Cardiac muscle cell (in vitro differentiated cells and primary cell): ENCODE results near the gene RNF180. TPM values are rescaled to one million over a fixed set of nuclear protein-coding genes. Genes with fewer than 3 reads are reported as not detected.

ENCODE experiments used
- DNase-seq, 2 donors: peaks; one replicate each; pipeline versions ENCODE4 v3.0.0 to v3.0.0-alpha.2; 2010 to 2017; ENCODE audit warnings: low read depth in 1 of 2, low spot score in 1 of 2
- H3K27ac ChIP-seq: fragments of 200-600 bp; sonication (generic); 2 replicates; pipeline ENCODE4 v1.5.1; 2016
- H3K27me3 ChIP-seq: fragments of 200-600 bp; sonication (generic); 2 replicates; pipeline ENCODE4 v1.6.0; 2016; ENCODE audit warnings: control low read depth
- H3K36me3 ChIP-seq: fragments of 200-600 bp; sonication (generic); 2 replicates; pipeline ENCODE4 v1.5.1; 2016; ENCODE audit warnings: control low read depth
- H3K4me1 ChIP-seq: fragments of 200-600 bp; sonication (generic); 2 replicates; pipeline ENCODE4 v1.8.1; 2017; ENCODE audit warnings: low read depth, mild to moderate bottlenecking, mixed run types
- H3K4me3 ChIP-seq: fragments of 200-600 bp; sonication (generic); 2 replicates; pipeline ENCODE4 v1.5.1; 2016; ENCODE audit warnings: mild to moderate bottlenecking
- H3K9me3 ChIP-seq: fragments of 200-600 bp; sonication (generic); 2 replicates; pipeline ENCODE4 v1.5.1; 2017; ENCODE audit warnings: low read depth, mild to moderate bottlenecking, control low read depth
- polyA plus RNA-seq: library from polyadenylated mRNA; unstranded; fragments of >200 nt; fragmentation: Nextera tagmentation; extraction: Ambion mirVana; gene quantifications from 2 replicates; pipeline ENCODE4 v1.2.1, GENCODE V29; 2016
- total RNA-seq: library from RNA; depleted of rRNA; stranded (reverse); fragments of >200 nt; gene quantifications from 2 replicates; pipeline ENCODE4 v1.2.3, GENCODE V29; 2016
- TF ChIP-seq, protein P1 (sequence below): IDR thresholded peaks from 2 replicates; pipeline ENCODE4 v1.5.1; 2012; ENCODE audit warnings: low read depth, mild to moderate bottlenecking, low read length

Gene RNF180
- total and polyA plus RNA-seq, 2 experiments from 2014 or later, result 8.0 to 9.1 TPM

DNA sequence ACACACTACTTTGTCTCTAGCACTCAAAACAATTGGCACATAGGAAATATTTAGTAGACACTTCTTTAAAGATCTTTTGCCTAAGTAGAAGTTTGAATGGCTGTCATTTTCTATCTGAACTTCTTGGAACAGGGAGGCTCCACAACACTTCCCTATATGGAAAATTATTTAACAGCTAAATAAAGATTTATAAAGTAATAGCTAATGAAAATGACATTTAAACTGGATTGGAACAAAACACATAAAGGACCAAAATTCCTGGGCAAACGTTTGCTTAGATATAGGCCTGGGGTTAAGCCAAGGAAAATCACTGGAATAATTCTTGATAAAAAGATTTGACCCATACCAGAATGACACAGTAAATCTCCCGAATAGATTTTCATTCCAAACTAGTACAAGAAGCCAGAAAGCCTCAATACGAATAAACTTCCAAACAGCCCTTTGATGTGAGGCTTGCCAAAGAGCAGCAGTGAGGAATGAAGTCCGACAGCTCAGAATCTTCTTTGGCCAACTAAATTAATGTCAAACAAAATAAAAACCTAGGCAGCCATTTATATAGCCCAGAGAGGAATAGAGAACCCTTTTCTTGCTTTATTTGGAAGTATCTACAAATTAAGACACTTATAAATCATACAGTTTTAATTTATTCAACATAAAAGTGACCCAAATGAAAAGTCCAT lies 20.3 kb upstream of the RNF180 start:
- no peak for DNase-seq
- Histone ChIP-seq H3K36me3 (no peaks in the 10 kb centered on the region), H3K4me3 (no peak overlapping the region)

DNA sequence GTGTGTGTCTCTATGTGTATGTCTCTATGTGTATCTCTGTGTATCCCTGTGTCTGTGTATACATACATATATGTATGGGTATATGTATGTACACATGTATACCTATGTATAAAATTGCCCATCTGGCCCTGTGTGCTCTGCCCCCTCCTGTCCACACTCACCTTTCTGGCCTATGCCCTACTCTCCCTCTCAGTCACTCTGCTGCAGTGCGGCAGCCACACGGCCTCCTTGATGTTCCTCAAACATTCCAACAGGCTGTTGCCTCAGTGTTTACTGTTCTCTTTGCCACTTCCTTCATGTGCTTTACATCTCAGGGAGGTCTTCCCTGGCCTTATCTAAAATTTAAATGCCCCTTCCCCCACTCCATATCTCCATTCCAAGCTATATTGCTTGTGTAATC lies 18.3 kb upstream of the RNF180 start:
- Histone ChIP-seq H3K4me1 (no peaks in the 10 kb centered on the region), H3K9me3 (no peaks in the 10 kb centered on the region), H3K27me3 (no peaks in the 10 kb centered on the region), H3K4me3 (no peak overlapping the region), H3K27ac (no peak overlapping the region), H3K36me3 (no peaks in the 10 kb centered on the region)
- TF ChIP-seq, protein P1, sequence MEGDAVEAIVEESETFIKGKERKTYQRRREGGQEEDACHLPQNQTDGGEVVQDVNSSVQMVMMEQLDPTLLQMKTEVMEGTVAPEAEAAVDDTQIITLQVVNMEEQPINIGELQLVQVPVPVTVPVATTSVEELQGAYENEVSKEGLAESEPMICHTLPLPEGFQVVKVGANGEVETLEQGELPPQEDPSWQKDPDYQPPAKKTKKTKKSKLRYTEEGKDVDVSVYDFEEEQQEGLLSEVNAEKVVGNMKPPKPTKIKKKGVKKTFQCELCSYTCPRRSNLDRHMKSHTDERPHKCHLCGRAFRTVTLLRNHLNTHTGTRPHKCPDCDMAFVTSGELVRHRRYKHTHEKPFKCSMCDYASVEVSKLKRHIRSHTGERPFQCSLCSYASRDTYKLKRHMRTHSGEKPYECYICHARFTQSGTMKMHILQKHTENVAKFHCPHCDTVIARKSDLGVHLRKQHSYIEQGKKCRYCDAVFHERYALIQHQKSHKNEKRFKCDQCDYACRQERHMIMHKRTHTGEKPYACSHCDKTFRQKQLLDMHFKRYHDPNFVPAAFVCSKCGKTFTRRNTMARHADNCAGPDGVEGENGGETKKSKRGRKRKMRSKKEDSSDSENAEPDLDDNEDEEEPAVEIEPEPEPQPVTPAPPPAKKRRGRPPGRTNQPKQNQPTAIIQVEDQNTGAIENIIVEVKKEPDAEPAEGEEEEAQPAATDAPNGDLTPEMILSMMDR, result no peak
- no peak for DNase-seq

More for the DNA sequence above, 20.3 kb upstream of the RNF180 start:
- no peaks in the 10 kb centered on the region for H3K4me1 ChIP-seq
- H3K27me3 ChIP-seq, result no peaks in the 10 kb centered on the region
- H3K9me3 ChIP-seq, result no peaks in the 10 kb centered on the region
- TF ChIP-seq, protein P1, result no peak
- no peak overlapping the region for H3K27ac ChIP-seq

DNA sequence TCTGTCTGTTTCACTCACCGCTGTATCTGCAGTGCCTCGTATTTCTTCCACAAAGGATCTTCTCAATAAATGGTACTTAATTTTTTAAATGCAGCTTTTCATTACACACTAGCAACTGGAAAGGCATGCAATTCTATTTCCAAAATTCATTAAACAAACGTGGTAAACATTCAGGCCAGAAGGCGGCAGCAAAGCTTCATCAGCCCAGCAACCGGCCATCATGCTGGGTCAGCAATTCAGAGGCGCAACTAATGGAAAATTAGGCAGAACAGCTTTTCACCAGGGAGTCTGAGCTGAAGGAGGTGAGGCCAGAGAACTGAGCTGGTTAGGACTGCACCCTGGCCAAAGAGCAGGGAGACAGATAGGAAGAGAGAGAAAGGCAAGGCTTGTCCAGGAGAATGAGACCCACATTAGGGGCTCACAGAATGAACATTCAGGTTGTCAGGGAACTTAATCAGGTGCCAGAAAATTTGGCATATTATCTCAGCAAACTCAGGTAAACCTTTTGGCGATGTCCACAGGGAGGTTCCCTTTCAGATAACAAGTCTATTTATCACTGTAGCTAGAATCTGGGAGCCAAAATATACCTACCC lies 17.7 kb upstream of the RNF180 start:
- peak; percentile 62 to 67 for DNase-seq
- H3K27ac ChIP-seq, result no peak overlapping the region
- H3K27me3 ChIP-seq, result no peaks in the 10 kb centered on the region
- no peaks in the 10 kb centered on the region for H3K9me3 ChIP-seq
- no peak overlapping the region for H3K4me3 ChIP-seq
- TF ChIP-seq, protein P1, result peak; percentile 67
- no peaks in the 10 kb centered on the region for H3K36me3 ChIP-seq
- H3K4me1 ChIP-seq, result no peaks in the 10 kb centered on the region

DNA sequence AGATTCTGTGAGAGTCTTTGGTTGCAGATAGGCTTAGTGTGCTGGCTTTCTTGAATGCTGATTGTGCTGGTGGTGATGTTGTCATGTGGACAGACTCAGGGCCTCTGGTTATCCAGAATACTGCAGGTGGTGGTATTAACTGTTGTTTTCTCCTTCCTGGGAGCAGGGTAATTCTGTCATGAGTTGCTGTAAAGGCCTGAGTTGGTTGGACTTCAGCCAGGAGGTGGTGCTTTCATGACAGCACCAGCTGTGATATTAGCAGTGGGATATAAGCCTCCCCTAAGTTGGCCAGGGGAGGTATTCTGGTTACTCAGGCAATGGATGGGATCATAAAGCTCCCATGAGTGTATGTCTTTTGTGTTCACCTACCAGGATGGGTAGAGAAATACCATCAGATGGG lies 16.4 kb upstream of the RNF180 start:
- H3K4me1 ChIP-seq, result no peaks in the 10 kb centered on the region
- H3K27me3 ChIP-seq, result no peaks in the 10 kb centered on the region
- no peaks in the 10 kb centered on the region for H3K36me3 ChIP-seq
- TF ChIP-seq, protein P1, result no peak
- no peaks in the 10 kb centered on the region for H3K9me3 ChIP-seq
- H3K4me3 ChIP-seq, result no peak overlapping the region
- DNase-seq, result no peak
- no peak overlapping the region for H3K27ac ChIP-seq

DNA sequence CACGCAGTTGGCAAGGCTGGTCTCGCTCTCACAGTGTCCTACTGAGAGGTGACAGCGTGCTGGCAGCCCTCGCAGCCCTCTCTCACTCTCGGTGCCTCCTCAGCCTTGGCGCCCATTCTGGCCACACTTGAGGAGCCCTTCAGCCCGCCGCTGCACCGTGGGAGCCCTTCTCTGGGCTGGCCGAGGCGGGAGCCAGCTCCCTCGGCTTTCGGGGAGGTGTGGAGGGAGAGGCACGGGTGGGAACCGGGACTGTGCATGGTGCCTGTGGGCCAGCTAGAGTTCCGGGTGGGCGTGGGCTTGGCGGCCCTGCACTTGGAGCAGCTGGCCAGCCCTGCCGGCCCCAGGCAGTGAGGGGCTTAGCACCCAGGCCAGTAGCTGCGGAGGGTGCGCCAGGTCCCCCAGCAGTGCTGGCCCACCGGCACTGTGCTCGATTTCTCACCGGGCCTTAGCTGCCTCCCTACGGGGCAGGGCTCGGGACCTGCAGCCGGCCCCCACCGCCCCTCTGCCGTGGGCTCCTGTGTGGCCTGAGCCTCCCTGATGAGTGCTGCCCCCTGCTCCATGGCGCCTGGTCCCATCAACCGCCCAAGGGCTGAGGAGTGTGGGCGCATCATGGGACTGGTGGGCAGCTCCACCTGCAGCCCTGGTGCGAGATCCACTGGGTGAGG lies 15.7 kb upstream of the RNF180 start:
- H3K4me1 ChIP-seq, result no peaks in the 10 kb centered on the region
- no peaks in the 10 kb centered on the region for H3K36me3 ChIP-seq
- H3K27ac ChIP-seq, result no peak overlapping the region
- no peak for DNase-seq
- no peak overlapping the region for H3K4me3 ChIP-seq
- TF ChIP-seq, protein P1, result no peak
- H3K9me3 ChIP-seq, result no peaks in the 10 kb centered on the region
- no peaks in the 10 kb centered on the region for H3K27me3 ChIP-seq
